ENCODE data around the gene VGLL2. TPM values are rescaled to one million over a fixed set of nuclear protein-coding genes. Genes with fewer than 3 reads are reported as not detected.

Gene VGLL2
- total and polyA plus RNA-seq, 4 experiments from 2014 or later = not detected

- Histone ChIP-seq H3K36me3 (ENCODE audit: insufficient read depth, low read length) (no peaks in the 10 kb centered on the region), H3K4me3 (ENCODE audit: low read length in 2 of 2) (no peak overlapping the region), H3K4me1 (ENCODE audit: insufficient read depth, low read length) (no peaks in the 10 kb centered on the region), H3K27ac (ENCODE audit: low read depth, low read length) (no peak overlapping the region), H3K27me3 (ENCODE audit: insufficient read depth, low read length) (no peaks in the 10 kb centered on the region), H3K9me3 (ENCODE audit: control insufficient read depth in 1 of 2, low read length in 2 of 2) (no peaks in the 10 kb centered on the region)
- ChIA-PET CTCF (ENCODE audit: partially characterized antibody) (no interaction called here), POLR2A (ENCODE audit: partially characterized antibody) (no interaction called here)
- no peak for DNase-seq
- intact Hi-C loops (cut with micrococcal nuclease) = no loop called here
- Mint-ChIP-seq H3K4me1 (no peaks in the 10 kb centered on the region), H3K9me3 (peaks cover 0 to 1% (median 0%) of the 10 kb centered on the region in 8 donors), H3K27ac (no peak overlapping the region), H3K4me3 (no peak overlapping the region), H3K36me3 (no peaks in the 10 kb centered on the region), H3K27me3 (peaks cover 1 to 11% of the 10 kb centered on the region in 2 donors)
Measured at GRCh38 chr6:117307655-117308054, 42.3 kb downstream of the VGLL2 start.

GRCh38 chr6:117309069-117309468 lies 43.7 kb downstream of the VGLL2 start:
- Mint-ChIP-seq H3K36me3 (no peaks in the 10 kb centered on the region), H3K27ac (no peak overlapping the region), H3K9me3 (peaks cover 0 to 1% (median 0%) of the 10 kb centered on the region in 8 donors), H3K4me1 (no peaks in the 10 kb centered on the region), H3K4me3 (no peak overlapping the region), H3K27me3 (peaks cover 1 to 11% of the 10 kb centered on the region in 2 donors)
- H3K9me3 ChIP-seq (ENCODE audit: control insufficient read depth in 1 of 2, low read length in 2 of 2) = no peaks in the 10 kb centered on the region
- CTCF ChIA-PET (ENCODE audit: partially characterized antibody) = no interaction called here
- H3K27me3 ChIP-seq (ENCODE audit: insufficient read depth, low read length) = no peaks in the 10 kb centered on the region
- no peak for DNase-seq
- POLR2A ChIA-PET (ENCODE audit: partially characterized antibody) = no interaction called here
- intact Hi-C loops (cut with micrococcal nuclease) = no loop called here
- H3K27ac ChIP-seq (ENCODE audit: low read depth, low read length) = no peak overlapping the region
- no peaks in the 10 kb centered on the region for H3K4me1 ChIP-seq (ENCODE audit: insufficient read depth, low read length)
- H3K4me3 ChIP-seq (ENCODE audit: low read length in 2 of 2) = no peak overlapping the region
- no peaks in the 10 kb centered on the region for H3K36me3 ChIP-seq (ENCODE audit: insufficient read depth, low read length)

GRCh38 chr6:117309611-117310010 lies 44.3 kb downstream of the VGLL2 start:
- Histone ChIP-seq H3K4me3 (ENCODE audit: low read length in 2 of 2) (no peak overlapping the region), H3K27ac (ENCODE audit: low read depth, low read length) (no peak overlapping the region), H3K9me3 (ENCODE audit: control insufficient read depth in 1 of 2, low read length in 2 of 2) (no peaks in the 10 kb centered on the region), H3K4me1 (ENCODE audit: insufficient read depth, low read length) (no peaks in the 10 kb centered on the region), H3K36me3 (ENCODE audit: insufficient read depth, low read length) (no peaks in the 10 kb centered on the region), H3K27me3 (ENCODE audit: insufficient read depth, low read length) (no peaks in the 10 kb centered on the region)
- DNase-seq = no peak
- Mint-ChIP-seq H3K9me3 (peaks cover 0 to 1% (median 0%) of the 10 kb centered on the region in 8 donors), H3K4me3 (no peak overlapping the region), H3K27me3 (peaks cover 1 to 9% of the 10 kb centered on the region in 2 donors), H3K4me1 (no peaks in the 10 kb centered on the region), H3K36me3 (no peaks in the 10 kb centered on the region), H3K27ac (no peak overlapping the region)
- ChIA-PET CTCF (ENCODE audit: partially characterized antibody) (no interaction called here), POLR2A (ENCODE audit: partially characterized antibody) (no interaction called here)
- intact Hi-C loops (cut with micrococcal nuclease) = no loop called here

- Histone ChIP-seq H3K9me3 (ENCODE audit: control insufficient read depth in 1 of 2, low read length in 2 of 2) (no peaks in the 10 kb centered on the region), H3K36me3 (ENCODE audit: insufficient read depth, low read length) (no peaks in the 10 kb centered on the region), H3K4me1 (ENCODE audit: insufficient read depth, low read length) (no peaks in the 10 kb centered on the region), H3K4me3 (ENCODE audit: low read length in 2 of 2) (no peak overlapping the region), H3K27me3 (ENCODE audit: insufficient read depth, low read length) (no peaks in the 10 kb centered on the region), H3K27ac (ENCODE audit: low read depth, low read length) (no peak overlapping the region)
- H3K9me3 Mint-ChIP-seq = no peaks in the 10 kb centered on the region
- ChIA-PET CTCF (ENCODE audit: partially characterized antibody) (no interaction called here), POLR2A (ENCODE audit: partially characterized antibody) (no interaction called here)
- H3K4me1 Mint-ChIP-seq = no peaks in the 10 kb centered on the region
- no peak for DNase-seq
- no peak overlapping the region for H3K27ac Mint-ChIP-seq
- no peak overlapping the region for H3K4me3 Mint-ChIP-seq
- peaks cover 1 to 7% of the 10 kb centered on the region in 2 donors for H3K27me3 Mint-ChIP-seq
- no peaks in the 10 kb centered on the region for H3K36me3 Mint-ChIP-seq
- intact Hi-C loops (cut with micrococcal nuclease) = no loop called here
Measured at GRCh38 chr6:117311310-117311709, 46.0 kb downstream of the VGLL2 start.

- Mint-ChIP-seq H3K36me3 (no peaks in the 10 kb centered on the region), H3K27ac (no peak overlapping the region), H3K4me1 (no peaks in the 10 kb centered on the region), H3K27me3 (peaks cover 1 to 7% of the 10 kb centered on the region in 2 donors), H3K9me3 (no peaks in the 10 kb centered on the region), H3K4me3 (no peak overlapping the region)
- Histone ChIP-seq H3K4me3 (ENCODE audit: low read length in 2 of 2) (no peak overlapping the region), H3K27ac (ENCODE audit: low read depth, low read length) (no peak overlapping the region), H3K9me3 (ENCODE audit: control insufficient read depth in 1 of 2, low read length in 2 of 2) (no peaks in the 10 kb centered on the region), H3K36me3 (ENCODE audit: insufficient read depth, low read length) (no peaks in the 10 kb centered on the region), H3K27me3 (ENCODE audit: insufficient read depth, low read length) (no peaks in the 10 kb centered on the region), H3K4me1 (ENCODE audit: insufficient read depth, low read length) (no peaks in the 10 kb centered on the region)
- no peak for DNase-seq
- ChIA-PET POLR2A (ENCODE audit: partially characterized antibody) (no interaction called here), CTCF (ENCODE audit: partially characterized antibody) (no interaction called here)
- intact Hi-C loops (cut with micrococcal nuclease) = no loop called here
Measured at GRCh38 chr6:117311726-117312125, 46.4 kb downstream of the VGLL2 start.

- DNase-seq = no peak
- ChIA-PET POLR2A (ENCODE audit: partially characterized antibody) (no interaction called here), CTCF (ENCODE audit: partially characterized antibody) (interaction anchor here (1.5 kb wide), 1 partner anchor 15 kb away, joined by 3 read pairs; no protein-coding TSS in a partner anchor)
- Mint-ChIP-seq H3K4me1 (peaks cover 0 to 2% (median 0%) of the 10 kb centered on the region in 4 donors), H3K4me3 (no peak overlapping the region), H3K36me3 (no peaks in the 10 kb centered on the region), H3K27ac (no peak overlapping the region), H3K27me3 (peaks cover 0 to 4% of the 10 kb centered on the region in 2 donors), H3K9me3 (no peaks in the 10 kb centered on the region)
- Histone ChIP-seq H3K9me3 (ENCODE audit: control insufficient read depth in 1 of 2, low read length in 2 of 2) (no peaks in the 10 kb centered on the region), H3K27ac (ENCODE audit: low read depth, low read length) (no peak overlapping the region), H3K36me3 (ENCODE audit: insufficient read depth, low read length) (no peaks in the 10 kb centered on the region), H3K27me3 (ENCODE audit: insufficient read depth, low read length) (no peaks in the 10 kb centered on the region), H3K4me3 (ENCODE audit: low read length in 2 of 2) (no peak overlapping the region), H3K4me1 (ENCODE audit: insufficient read depth, low read length) (no peaks in the 10 kb centered on the region)
- intact Hi-C loops (cut with micrococcal nuclease) = no loop called here
Measured at GRCh38 chr6:117317261-117317660, 51.9 kb downstream of the VGLL2 start.

Other genes with a start within 250 kb of the VGLL2 start
- not detected for gene ROS1, start 160.4 kb downstream of the VGLL2 start, total RNA-seq
- not detected for gene ROS1, start 160.4 kb downstream of the VGLL2 start, polyA plus RNA-seq
- gene DCBLD1, start 217.1 kb downstream of the VGLL2 start, total RNA-seq = 1 to 10 TPM; 8.7 to 9.7 TPM
- gene DCBLD1, start 217.1 kb downstream of the VGLL2 start, polyA plus RNA-seq = 1 to 10 TPM; 1.4 to 2.6 TPM

All from CD4-positive, alpha-beta memory T cell (primary cell).